ENCODE results near the gene SLC16A13.

- TF ChIP-seq POLR2A (IDR thresholded peaks at IDR 0.05; ENCODE audit: low read length) (no peak), GATA1 (IDR thresholded peaks at IDR 0.05; ENCODE audit: low read depth, low read length) (no peak)
Observed at GRCh38 chr17:7074931-7075330, 39.1 kb downstream of the SLC16A13 start.
